ENCODE results near the gene OSBPL9. TPM values are rescaled to one million over a fixed set of nuclear protein-coding genes. Genes with fewer than 3 reads are reported as not detected.

The OSBPL9 gene
- total RNA-seq, 2 experiments from 2014 or later = 58.6 to 87.8 TPM

DNA sequence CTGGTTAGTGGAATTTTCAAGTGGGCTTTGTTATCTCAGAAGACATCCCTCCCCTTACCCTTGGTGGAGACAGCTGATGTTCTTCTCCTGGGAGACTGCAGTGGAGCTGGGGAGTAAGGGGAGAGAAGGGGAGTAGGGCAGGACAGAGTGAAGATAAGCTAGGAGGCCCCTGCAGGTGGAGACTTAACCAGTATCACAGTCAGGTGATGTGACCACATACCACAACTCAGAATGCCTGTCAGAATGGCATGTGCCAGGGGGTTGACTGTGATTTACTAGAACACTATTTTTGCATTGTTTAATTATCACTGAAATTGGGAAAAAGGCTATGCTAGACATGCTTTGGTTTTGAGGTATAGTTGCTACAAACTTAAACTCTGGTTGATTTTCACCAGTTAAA, 137.1 kb downstream of the OSBPL9 start:
- H3K9me2 ChIP-seq (ENCODE audit: insufficient read depth, low read length) = no peaks in the 10 kb centered on the region
- BruUV-seq (replicated peaks) = no TSS peak
- intact Hi-C loops (cut with micrococcal nuclease; ENCODE audit: unreplicated experiment) = no loop called here
- no peak overlapping the region for H3K27ac ChIP-seq (ENCODE audit: low read depth, low read length, poor library complexity, severe bottlenecking)
- H3K36me3 ChIP-seq (ENCODE audit: insufficient read depth, low read length) = peaks cover 68% of the 10 kb centered on the region
- TF ChIP-seq, protein P1, sequence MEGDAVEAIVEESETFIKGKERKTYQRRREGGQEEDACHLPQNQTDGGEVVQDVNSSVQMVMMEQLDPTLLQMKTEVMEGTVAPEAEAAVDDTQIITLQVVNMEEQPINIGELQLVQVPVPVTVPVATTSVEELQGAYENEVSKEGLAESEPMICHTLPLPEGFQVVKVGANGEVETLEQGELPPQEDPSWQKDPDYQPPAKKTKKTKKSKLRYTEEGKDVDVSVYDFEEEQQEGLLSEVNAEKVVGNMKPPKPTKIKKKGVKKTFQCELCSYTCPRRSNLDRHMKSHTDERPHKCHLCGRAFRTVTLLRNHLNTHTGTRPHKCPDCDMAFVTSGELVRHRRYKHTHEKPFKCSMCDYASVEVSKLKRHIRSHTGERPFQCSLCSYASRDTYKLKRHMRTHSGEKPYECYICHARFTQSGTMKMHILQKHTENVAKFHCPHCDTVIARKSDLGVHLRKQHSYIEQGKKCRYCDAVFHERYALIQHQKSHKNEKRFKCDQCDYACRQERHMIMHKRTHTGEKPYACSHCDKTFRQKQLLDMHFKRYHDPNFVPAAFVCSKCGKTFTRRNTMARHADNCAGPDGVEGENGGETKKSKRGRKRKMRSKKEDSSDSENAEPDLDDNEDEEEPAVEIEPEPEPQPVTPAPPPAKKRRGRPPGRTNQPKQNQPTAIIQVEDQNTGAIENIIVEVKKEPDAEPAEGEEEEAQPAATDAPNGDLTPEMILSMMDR (conservative IDR thresholded peaks at IDR 0.05; ENCODE audit: low read length) = no peak
- no peak for TF ChIP-seq EZH2phosphoT487 (IDR thresholded peaks at IDR 0.05; ENCODE audit: borderline replicate concordance, low read depth, low read length)
- DNase-seq (ENCODE audit: low spot score) = no peak
- H3K4me3 ChIP-seq (ENCODE audit: low read depth, low read length, poor library complexity, severe bottlenecking) = no peak overlapping the region
- CTCF ChIA-PET (ENCODE audit: unreplicated experiment) = no interaction called here
- H3K79me2 ChIP-seq (ENCODE audit: insufficient read depth, low read depth, low read length) = no peaks in the 10 kb centered on the region
- no peak overlapping the region for H2AFZ ChIP-seq (ENCODE audit: low read length)
- H3K9me3 ChIP-seq (ENCODE audit: low read length) = no peaks in the 10 kb centered on the region
- POLR2A ChIA-PET = interaction anchor here (0.9 to 1.0 kb wide), 2 partner anchors 8 to 10 kb away, joined by 3 to 5 read pairs; no protein-coding TSS in a partner anchor
- no peaks in the 10 kb centered on the region for H3K4me1 ChIP-seq (ENCODE audit: insufficient read depth, low read length, poor library complexity, severe bottlenecking)
- no peaks in the 10 kb centered on the region for H4K20me1 ChIP-seq (ENCODE audit: insufficient read depth, low read length)
- H3K4me2 ChIP-seq (ENCODE audit: low read length) = no peak overlapping the region

- ChIA-PET CTCF (ENCODE audit: unreplicated experiment) (no interaction called here), POLR2A (interaction anchor here (1.0 kb wide), 1 partner anchor 9 kb away, joined by 5 read pairs; no protein-coding TSS in a partner anchor)
- Histone ChIP-seq H3K79me2 (ENCODE audit: insufficient read depth, low read depth, low read length) (no peaks in the 10 kb centered on the region), H3K4me1 (ENCODE audit: insufficient read depth, low read length, poor library complexity, severe bottlenecking) (no peaks in the 10 kb centered on the region), H3K4me2 (ENCODE audit: low read length) (no peak overlapping the region), H4K20me1 (ENCODE audit: insufficient read depth, low read length) (no peaks in the 10 kb centered on the region), H3K4me3 (ENCODE audit: low read depth, low read length, poor library complexity, severe bottlenecking) (no peak overlapping the region), H3K9me2 (ENCODE audit: insufficient read depth, low read length) (no peaks in the 10 kb centered on the region), H3K9me3 (ENCODE audit: low read length) (no peaks in the 10 kb centered on the region), H2AFZ (ENCODE audit: low read length) (no peak overlapping the region), H3K36me3 (ENCODE audit: insufficient read depth, low read length) (peaks cover 62% of the 10 kb centered on the region), H3K27ac (ENCODE audit: low read depth, low read length, poor library complexity, severe bottlenecking) (no peak overlapping the region)
- TF ChIP-seq EZH2phosphoT487 (IDR thresholded peaks at IDR 0.05; ENCODE audit: borderline replicate concordance, low read depth, low read length) = no peak
- TF ChIP-seq, protein P1 (conservative IDR thresholded peaks at IDR 0.05; ENCODE audit: low read length) = no peak
- no peak for DNase-seq (ENCODE audit: low spot score)
- BruUV-seq (replicated peaks) = no TSS peak
- intact Hi-C loops (cut with micrococcal nuclease; ENCODE audit: unreplicated experiment) = no loop called here
Observed at GRCh38 chr1:51754666-51755065, 137.8 kb downstream of the OSBPL9 start.

- no peak for TF ChIP-seq EZH2phosphoT487 (IDR thresholded peaks at IDR 0.05; ENCODE audit: borderline replicate concordance, low read depth, low read length)
- TF ChIP-seq, protein P1 (conservative IDR thresholded peaks at IDR 0.05; ENCODE audit: low read length) = no peak
- Histone ChIP-seq H3K36me3 (ENCODE audit: insufficient read depth, low read length) (peaks cover 57% of the 10 kb centered on the region), H3K27ac (ENCODE audit: low read depth, low read length, poor library complexity, severe bottlenecking) (no peak overlapping the region), H4K20me1 (ENCODE audit: insufficient read depth, low read length) (no peaks in the 10 kb centered on the region), H3K9me3 (ENCODE audit: low read length) (no peaks in the 10 kb centered on the region), H3K4me1 (ENCODE audit: insufficient read depth, low read length, poor library complexity, severe bottlenecking) (no peaks in the 10 kb centered on the region), H3K79me2 (ENCODE audit: insufficient read depth, low read depth, low read length) (no peaks in the 10 kb centered on the region), H3K4me2 (ENCODE audit: low read length) (no peak overlapping the region), H3K9me2 (ENCODE audit: insufficient read depth, low read length) (no peaks in the 10 kb centered on the region), H3K4me3 (ENCODE audit: low read depth, low read length, poor library complexity, severe bottlenecking) (no peak overlapping the region), H2AFZ (ENCODE audit: low read length) (no peak overlapping the region)
- ChIA-PET POLR2A (interaction anchor here (0.6 kb wide), 2 partner anchors 89 to 130 kb away, joined by 3 read pairs; no protein-coding TSS in a partner anchor), CTCF (ENCODE audit: unreplicated experiment) (interaction anchor here (0.6 kb wide), 1 partner anchor 1332 kb away, joined by 4 read pairs; no protein-coding TSS in a partner anchor)
- DNase-seq (ENCODE audit: low spot score) = no peak
- BruUV-seq (replicated peaks) = no TSS peak
- intact Hi-C loops (cut with micrococcal nuclease; ENCODE audit: unreplicated experiment) = no loop called here
Observed at GRCh38 chr1:51755437-51755836, 138.5 kb downstream of the OSBPL9 start.

Measured in OCI-LY7 (cell line).